CD4-positive, alpha-beta T cell (primary cell): ENCODE measurements around the gene SUCNR1. TPM values are rescaled to one million over a fixed set of nuclear protein-coding genes. Genes with fewer than 3 reads are reported as not detected.

Experiments
- ATAC-seq: fragments of 200-7000 bp; cut with Tn5 transposase; one replicate; pipeline ENCODE4 v1.10.0; 2022; ENCODE audit warnings: mild to moderate bottlenecking; ENCODE audit not compliant: poor library complexity
- CTCF ChIA-PET: fragments of 350-600 bp; sonication (Branson Sonifier 250); formaldehyde crosslinking; loops from one replicate; lab custom pipeline; 2021; ENCODE audit warnings: antibody characterized with exemption, inconsistent platforms; lab: Charles Lee
- POLR2A ChIA-PET: fragments of 350-600 bp; sonication (Branson Sonifier 250); formaldehyde crosslinking; loops from one replicate; lab custom pipeline; 2021; ENCODE audit warnings: antibody characterized with exemption, inconsistent platforms; lab: Charles Lee
- DNase-seq, 14 experiments: peaks; one replicate each; pipeline ENCODE4 v3.0.0-alpha.2; 2013 to 2020; ENCODE audit warnings: mixed read lengths in 2 of 14
- H3K27ac ChIP-seq, 2 donors: one replicate each; pipeline versions ENCODE4 v1.5.1 to v1.7.0; 2013; ENCODE audit warnings: low read length in 2 of 2, low read depth in 1 of 2, mild to moderate bottlenecking in 1 of 2
- H3K27me3 ChIP-seq, 2 experiments: 1 replicate in 1 of 2; 2 replicates in 1 of 2; pipeline versions ENCODE4 v1.6.1 to v1.7.0; 2013; ENCODE audit warnings: low read length in 2 of 2, control low read depth in 1 of 2, mild to moderate bottlenecking in 1 of 2, moderate library complexity in 1 of 2; ENCODE audit not compliant: insufficient read depth in 2 of 2, control insufficient read depth in 1 of 2
- H3K36me3 ChIP-seq: one replicate; pipeline ENCODE4 v1.6.1; 2013; ENCODE audit warnings: low read length, control low read depth; ENCODE audit not compliant: insufficient read depth
- H3K4me1 ChIP-seq: one replicate; pipeline ENCODE4 v1.6.1; 2013; ENCODE audit warnings: low read length, control low read depth; ENCODE audit not compliant: insufficient read depth
- H3K4me3 ChIP-seq: one replicate; pipeline ENCODE4 v1.5.1; 2013; ENCODE audit warnings: mild to moderate bottlenecking, low read length, moderate library complexity
- H3K9me3 ChIP-seq, 2 experiments: 1 replicate in 1 of 2; 2 replicates in 1 of 2; pipeline versions ENCODE4 v1.6.1 to v1.7.0; 2013; ENCODE audit warnings: low read length in 2 of 2, mild to moderate bottlenecking in 2 of 2, control low read depth in 1 of 2, moderate library complexity in 1 of 2; ENCODE audit not compliant: control insufficient read depth in 1 of 2, insufficient read depth in 1 of 2
- H3K27ac Mint-ChIP-seq: one replicate; pipeline ENCODE4 v1.8.0; 2020; ENCODE audit warnings: mixed read lengths
- H3K27me3 Mint-ChIP-seq: one replicate; pipeline ENCODE4 v1.8.0; 2021; ENCODE audit warnings: mixed read lengths
- H3K36me3 Mint-ChIP-seq: one replicate; pipeline ENCODE4 v1.8.0; 2021; ENCODE audit warnings: low read depth, mixed read lengths
- H3K4me1 Mint-ChIP-seq: one replicate; pipeline ENCODE4 v1.8.0; 2021; ENCODE audit warnings: low read depth, mixed read lengths
- H3K4me3 Mint-ChIP-seq: one replicate; pipeline ENCODE4 v1.8.0; 2020; ENCODE audit warnings: mild to moderate bottlenecking, mixed read lengths
- H3K9me3 Mint-ChIP-seq: one replicate; pipeline ENCODE4 v1.8.0; 2020; ENCODE audit warnings: mixed read lengths
- intact Hi-C, 2 experiments: fragments of 100-400 bp; cut with DNase I in 1 of 2; cut with micrococcal nuclease in 1 of 2; formaldehyde crosslinking; loops; one replicate each; pipeline versions ENCODE4 v1.15.1 to v1.9.0; 2023 to 2025; cut with DNase I, micrococcal nuclease
- total RNA-seq, 174 experiments: library from RNA in 2 of 174; stranded (reverse) in 2 of 174; gene quantifications; one replicate each; pipeline ENCODE4 v1.2.3 and lab custom pipeline; 2021 to 2026
- TF ChIP-seq, protein P1 (sequence below): fragments of 200-600 bp; IDR thresholded peaks from one replicate; pipeline ENCODE4 v1.8.0; 2022; ENCODE audit warnings: antibody characterized with exemption, mild to moderate bottlenecking

Gene SUCNR1
- total RNA-seq, 2 experiments from 2014 or later, result not detected

DNA sequence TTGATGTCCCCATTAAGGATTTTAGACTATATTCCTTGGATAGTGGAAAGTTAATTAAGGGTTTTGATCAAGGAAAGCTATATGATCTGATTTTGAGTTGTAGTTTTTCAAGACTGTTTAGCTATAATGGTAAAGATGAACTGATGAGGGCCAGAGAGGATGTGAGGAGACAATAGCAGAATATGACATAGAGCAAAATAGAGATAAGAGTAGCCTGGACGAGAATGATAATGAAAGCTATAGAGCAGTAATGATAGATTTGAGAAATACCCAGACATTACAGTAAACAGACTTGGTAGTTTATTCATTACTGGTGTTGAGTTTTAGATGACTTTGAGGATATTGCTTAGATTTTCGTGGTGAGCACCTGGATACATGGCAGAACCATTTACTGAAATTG, 3.8 kb downstream of the SUCNR1 start:
- no peaks in the 10 kb centered on the region for H3K9me3 ChIP-seq
- no peaks in the 10 kb centered on the region for H3K36me3 Mint-ChIP-seq
- no peaks in the 10 kb centered on the region for H3K9me3 Mint-ChIP-seq
- DNase-seq (no peak), ATAC-seq (no peak)
- H3K4me3 Mint-ChIP-seq, result no peak overlapping the region
- H3K27me3 Mint-ChIP-seq, result peaks cover 4% of the 10 kb centered on the region
- H3K27me3 ChIP-seq, result no peaks in the 10 kb centered on the region
- POLR2A ChIA-PET, result no interaction called here
- peaks cover 1% of the 10 kb centered on the region for H3K4me1 Mint-ChIP-seq
- intact Hi-C loops, result no loop called here
- H3K36me3 ChIP-seq, result no peaks in the 10 kb centered on the region
- no peak overlapping the region for H3K27ac Mint-ChIP-seq
- no peak overlapping the region for H3K4me3 ChIP-seq
- H3K27ac ChIP-seq, result no peak overlapping the region
- H3K4me1 ChIP-seq, result no peaks in the 10 kb centered on the region
- TF ChIP-seq, protein P1, sequence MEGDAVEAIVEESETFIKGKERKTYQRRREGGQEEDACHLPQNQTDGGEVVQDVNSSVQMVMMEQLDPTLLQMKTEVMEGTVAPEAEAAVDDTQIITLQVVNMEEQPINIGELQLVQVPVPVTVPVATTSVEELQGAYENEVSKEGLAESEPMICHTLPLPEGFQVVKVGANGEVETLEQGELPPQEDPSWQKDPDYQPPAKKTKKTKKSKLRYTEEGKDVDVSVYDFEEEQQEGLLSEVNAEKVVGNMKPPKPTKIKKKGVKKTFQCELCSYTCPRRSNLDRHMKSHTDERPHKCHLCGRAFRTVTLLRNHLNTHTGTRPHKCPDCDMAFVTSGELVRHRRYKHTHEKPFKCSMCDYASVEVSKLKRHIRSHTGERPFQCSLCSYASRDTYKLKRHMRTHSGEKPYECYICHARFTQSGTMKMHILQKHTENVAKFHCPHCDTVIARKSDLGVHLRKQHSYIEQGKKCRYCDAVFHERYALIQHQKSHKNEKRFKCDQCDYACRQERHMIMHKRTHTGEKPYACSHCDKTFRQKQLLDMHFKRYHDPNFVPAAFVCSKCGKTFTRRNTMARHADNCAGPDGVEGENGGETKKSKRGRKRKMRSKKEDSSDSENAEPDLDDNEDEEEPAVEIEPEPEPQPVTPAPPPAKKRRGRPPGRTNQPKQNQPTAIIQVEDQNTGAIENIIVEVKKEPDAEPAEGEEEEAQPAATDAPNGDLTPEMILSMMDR, result no peak
- CTCF ChIA-PET, result no interaction called here

DNA sequence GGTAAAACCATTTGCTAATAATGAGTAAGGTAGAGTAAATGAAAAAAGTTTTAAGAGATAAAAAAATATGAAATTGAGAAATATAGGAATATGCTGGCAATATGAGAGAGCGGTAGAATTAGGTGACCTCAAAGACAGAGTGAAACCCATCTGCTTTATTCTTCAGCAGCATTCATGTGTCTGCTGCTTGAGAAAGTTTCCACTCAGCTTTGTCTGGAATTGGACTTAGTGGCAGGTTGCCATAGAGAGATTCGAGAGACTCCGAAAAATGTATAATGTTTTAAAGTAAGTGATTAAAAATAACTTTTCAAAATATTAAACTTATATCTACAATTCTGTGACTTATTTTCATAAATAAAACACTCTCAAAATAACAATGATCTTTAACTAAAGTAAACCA, 5.0 kb downstream of the SUCNR1 start:
- Mint-ChIP-seq H3K4me3 (no peak overlapping the region), H3K27me3 (peaks cover 4% of the 10 kb centered on the region), H3K9me3 (no peaks in the 10 kb centered on the region), H3K4me1 (no peaks in the 10 kb centered on the region), H3K36me3 (no peaks in the 10 kb centered on the region), H3K27ac (no peak overlapping the region)
- intact Hi-C loops, result no loop called here
- Histone ChIP-seq H3K4me1 (no peaks in the 10 kb centered on the region), H3K9me3 (no peaks in the 10 kb centered on the region), H3K27me3 (no peaks in the 10 kb centered on the region), H3K27ac (no peak overlapping the region), H3K36me3 (no peaks in the 10 kb centered on the region), H3K4me3 (no peak overlapping the region)
- CTCF ChIA-PET, result no interaction called here
- no peak for ATAC-seq
- POLR2A ChIA-PET, result no interaction called here
- DNase-seq, result no peak
- TF ChIP-seq, protein P1, result no peak

GRCh38 chr3:151879037-151879436, 5.6 kb downstream of the SUCNR1 start:
- intact Hi-C loops, result no loop called here
- no peak for ATAC-seq
- Mint-ChIP-seq H3K27ac (no peak overlapping the region), H3K36me3 (no peaks in the 10 kb centered on the region), H3K27me3 (peaks cover 4% of the 10 kb centered on the region), H3K4me3 (no peak overlapping the region), H3K4me1 (no peaks in the 10 kb centered on the region), H3K9me3 (no peaks in the 10 kb centered on the region)
- ChIA-PET POLR2A (interaction anchor here (1.0 kb wide), 1 partner anchor 10 kb away, joined by 3 read pairs; no protein-coding TSS in a partner anchor), CTCF (no interaction called here)
- Histone ChIP-seq H3K9me3 (no peaks in the 10 kb centered on the region), H3K4me3 (no peak overlapping the region), H3K27ac (no peak overlapping the region), H3K27me3 (no peaks in the 10 kb centered on the region), H3K36me3 (no peaks in the 10 kb centered on the region), H3K4me1 (no peaks in the 10 kb centered on the region)
- TF ChIP-seq, protein P1, result no peak
- no peak for DNase-seq
